Activated naive CD8-positive, alpha-beta T cell treated with anti-CD3 and anti-CD28 coated beads for 36 hours (primary cell): Measurements from ENCODE around the gene PTN. TPM values are rescaled to one million over a fixed set of nuclear protein-coding genes. Genes with fewer than 3 reads are reported as not detected.

ENCODE experiments used
- DNase-seq: peaks from one replicate; pipeline ENCODE4 v3.0.0; 2021
- H3K27ac Mint-ChIP-seq: one replicate; pipeline ENCODE4 v1.8.0; 2022; ENCODE audit warnings: mild to moderate bottlenecking, moderate library complexity, mixed read lengths
- H3K27me3 Mint-ChIP-seq: one replicate; pipeline ENCODE4 v1.8.0; 2022; ENCODE audit warnings: mild to moderate bottlenecking, mixed read lengths
- H3K36me3 Mint-ChIP-seq: one replicate; pipeline ENCODE4 v1.8.0; 2021; ENCODE audit warnings: mild to moderate bottlenecking, mixed read lengths
- H3K4me1 Mint-ChIP-seq: one replicate; pipeline ENCODE4 v1.8.0; 2021; ENCODE audit warnings: mixed read lengths
- H3K4me3 Mint-ChIP-seq: one replicate; pipeline ENCODE4 v1.8.0; 2022; ENCODE audit warnings: mild to moderate bottlenecking, moderate library complexity, mixed read lengths
- H3K9me3 Mint-ChIP-seq: one replicate; pipeline ENCODE4 v1.8.0; 2022; ENCODE audit warnings: mixed read lengths
- total RNA-seq, 2 experiments: library from RNA; stranded (reverse); gene quantifications; one replicate each; pipeline ENCODE4 v1.2.3, GENCODE V29; 2021

PTN gene
- total RNA-seq, 2 experiments from 2014 or later = not detected

DNA sequence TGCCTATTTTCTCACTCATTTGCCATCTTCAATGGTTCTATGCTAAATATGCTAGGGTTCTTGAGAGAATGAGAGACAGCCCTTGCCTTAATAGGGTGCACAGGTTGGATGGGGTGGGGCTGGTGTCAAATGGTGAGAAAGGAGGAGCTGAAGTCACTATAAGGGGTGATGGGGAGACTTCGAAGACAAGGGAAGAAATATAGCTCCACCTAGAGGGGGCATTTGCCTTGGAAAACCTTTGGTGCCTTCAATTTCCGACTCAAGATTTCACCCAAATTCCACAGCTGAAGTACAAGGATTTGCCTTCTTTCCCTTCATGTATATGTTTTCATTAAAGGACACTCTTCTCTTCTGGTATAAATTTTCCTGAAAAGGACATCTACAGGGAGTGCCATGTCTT is 5.6 kb downstream of the PTN start:
- Mint-ChIP-seq H3K4me1 (no peaks in the 10 kb centered on the region), H3K36me3 (no peaks in the 10 kb centered on the region), H3K4me3 (no peak overlapping the region), H3K27me3 (peaks cover 6% of the 10 kb centered on the region), H3K9me3 (peaks cover 5% of the 10 kb centered on the region), H3K27ac (no peak overlapping the region)
- no peak for DNase-seq

DNA sequence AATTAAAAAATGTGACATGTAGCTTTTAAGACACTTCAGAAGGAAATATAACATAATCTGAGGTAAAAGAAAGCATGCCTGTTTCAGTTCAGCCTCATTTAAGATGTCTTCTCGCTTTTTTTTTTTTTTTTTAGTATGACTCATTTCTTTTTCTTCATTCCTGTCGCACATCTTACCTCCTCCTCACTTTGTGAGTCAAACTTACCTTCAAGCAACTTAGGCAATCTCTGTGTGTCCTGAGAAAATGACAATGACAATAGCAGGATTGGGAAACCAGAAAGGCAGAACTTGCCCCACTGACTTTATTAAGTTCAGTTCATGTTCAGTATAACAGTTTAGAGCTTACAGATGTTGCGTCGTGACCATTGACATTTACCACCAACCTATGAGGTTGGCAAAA is 7.7 kb downstream of the PTN start:
- H3K27ac Mint-ChIP-seq = no peak overlapping the region
- DNase-seq = no peak
- H3K9me3 Mint-ChIP-seq = peaks cover 5% of the 10 kb centered on the region
- no peaks in the 10 kb centered on the region for H3K27me3 Mint-ChIP-seq
- H3K4me1 Mint-ChIP-seq = no peaks in the 10 kb centered on the region
- H3K36me3 Mint-ChIP-seq = no peaks in the 10 kb centered on the region
- H3K4me3 Mint-ChIP-seq = no peak overlapping the region

DNA sequence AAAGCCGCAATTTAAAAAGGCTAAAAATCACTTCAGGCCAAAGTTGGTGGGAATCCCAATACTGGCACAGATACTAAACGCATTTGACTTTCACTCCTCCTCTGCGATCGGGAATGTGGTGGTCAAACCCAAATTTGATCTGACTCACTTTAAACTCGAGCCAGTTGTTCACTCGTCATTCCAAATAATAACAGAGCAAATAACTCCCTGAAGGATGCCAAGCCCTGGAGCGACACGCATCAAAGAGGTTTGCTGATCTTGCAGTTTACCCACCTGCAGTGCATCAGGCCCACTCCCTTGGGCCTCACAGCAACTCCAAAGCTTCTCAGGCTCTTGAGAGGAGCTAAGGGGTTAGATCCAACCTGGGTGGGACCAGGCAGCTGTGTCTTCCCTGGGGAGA is 12.2 kb downstream of the PTN start:
- no peaks in the 10 kb centered on the region for H3K36me3 Mint-ChIP-seq
- H3K27ac Mint-ChIP-seq = no peak overlapping the region
- no peaks in the 10 kb centered on the region for H3K4me1 Mint-ChIP-seq
- no peak for DNase-seq
- H3K9me3 Mint-ChIP-seq = no peaks in the 10 kb centered on the region
- H3K27me3 Mint-ChIP-seq = no peaks in the 10 kb centered on the region
- H3K4me3 Mint-ChIP-seq = no peak overlapping the region

DNA sequence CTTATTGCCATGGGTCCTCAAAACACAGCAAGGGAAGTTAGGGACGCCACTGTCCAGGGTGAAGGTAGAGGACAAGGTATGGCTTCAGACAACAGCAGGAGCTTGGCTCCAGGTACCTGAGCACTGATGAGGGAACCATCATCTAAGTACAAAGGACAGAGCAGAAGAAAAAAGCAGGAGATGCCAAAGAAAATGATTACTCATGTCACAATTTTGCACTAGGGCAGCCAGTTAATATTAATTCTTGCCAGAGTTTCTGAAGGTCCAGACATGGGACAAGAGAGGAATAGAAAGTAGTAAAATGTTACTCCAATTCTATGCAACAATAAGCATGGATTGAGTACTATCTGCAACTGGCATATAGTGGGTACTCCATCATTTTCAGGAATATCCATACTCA is 14.1 kb downstream of the PTN start:
- Mint-ChIP-seq H3K36me3 (no peaks in the 10 kb centered on the region), H3K4me1 (no peaks in the 10 kb centered on the region), H3K27ac (no peak overlapping the region), H3K4me3 (no peak overlapping the region), H3K27me3 (no peaks in the 10 kb centered on the region), H3K9me3 (no peaks in the 10 kb centered on the region)
- no peak for DNase-seq

DNA sequence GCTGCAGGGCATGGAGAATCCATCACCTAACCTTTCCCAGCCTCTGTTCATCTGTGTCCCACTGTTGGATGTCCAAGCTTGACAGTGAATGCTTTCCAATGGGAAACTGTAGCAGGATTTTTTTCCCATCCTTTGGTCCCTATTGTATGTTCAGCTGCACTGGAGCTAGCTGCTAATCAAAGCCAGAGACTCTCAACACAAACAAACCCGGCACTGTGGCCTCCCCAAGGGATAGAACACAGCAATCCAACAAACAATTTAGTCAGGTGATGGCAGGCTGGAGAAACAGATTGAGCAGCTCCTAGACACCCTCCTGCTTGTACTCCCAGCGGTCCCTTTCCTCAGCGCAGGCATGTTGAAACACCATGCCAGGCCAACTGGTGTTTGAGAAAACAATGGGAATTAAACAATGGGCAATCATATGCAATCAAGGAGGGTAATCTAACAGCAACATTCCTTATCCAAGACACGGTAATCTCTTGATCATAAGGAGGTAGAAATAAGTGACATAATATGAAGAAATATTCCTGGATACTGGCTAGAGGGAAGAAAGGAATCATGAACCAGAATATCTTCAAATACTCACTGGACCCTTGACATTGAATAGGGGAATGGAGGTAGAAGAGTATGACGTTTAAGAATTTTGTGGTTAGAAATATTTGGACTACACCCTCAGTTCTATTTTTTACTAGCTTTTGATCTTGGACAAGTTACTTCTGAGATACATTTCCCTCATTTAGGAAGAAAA is 15.0 kb downstream of the PTN start:
- Mint-ChIP-seq H3K9me3 (peaks cover 2% of the 10 kb centered on the region), H3K27me3 (no peaks in the 10 kb centered on the region), H3K4me3 (no peak overlapping the region), H3K27ac (no peak overlapping the region), H3K36me3 (no peaks in the 10 kb centered on the region), H3K4me1 (no peaks in the 10 kb centered on the region)
- DNase-seq = no peak

DNA sequence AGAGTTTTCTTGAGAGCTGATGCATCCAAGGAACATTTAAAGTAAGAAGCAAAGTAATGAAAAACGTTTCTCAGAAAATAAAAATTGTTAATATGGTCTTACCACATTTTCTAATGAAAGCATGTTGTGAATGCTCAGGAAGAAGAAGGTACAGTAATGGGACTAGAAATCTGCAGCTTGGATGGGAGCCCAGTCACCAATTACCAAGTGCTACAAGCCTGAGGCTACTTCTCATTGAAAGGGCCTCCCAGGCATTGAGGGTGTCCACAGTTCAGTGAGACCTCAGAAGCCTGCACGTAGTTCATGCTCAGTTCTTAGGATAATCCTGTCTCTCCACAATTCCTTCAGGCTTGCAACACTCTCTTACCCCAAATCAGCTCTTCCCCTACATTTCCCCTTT is 17.6 kb downstream of the PTN start:
- Mint-ChIP-seq H3K4me3 (no peak overlapping the region), H3K27me3 (no peaks in the 10 kb centered on the region), H3K36me3 (no peaks in the 10 kb centered on the region), H3K4me1 (no peaks in the 10 kb centered on the region), H3K9me3 (peaks cover 2% of the 10 kb centered on the region), H3K27ac (no peak overlapping the region)
- DNase-seq = no peak

DNA sequence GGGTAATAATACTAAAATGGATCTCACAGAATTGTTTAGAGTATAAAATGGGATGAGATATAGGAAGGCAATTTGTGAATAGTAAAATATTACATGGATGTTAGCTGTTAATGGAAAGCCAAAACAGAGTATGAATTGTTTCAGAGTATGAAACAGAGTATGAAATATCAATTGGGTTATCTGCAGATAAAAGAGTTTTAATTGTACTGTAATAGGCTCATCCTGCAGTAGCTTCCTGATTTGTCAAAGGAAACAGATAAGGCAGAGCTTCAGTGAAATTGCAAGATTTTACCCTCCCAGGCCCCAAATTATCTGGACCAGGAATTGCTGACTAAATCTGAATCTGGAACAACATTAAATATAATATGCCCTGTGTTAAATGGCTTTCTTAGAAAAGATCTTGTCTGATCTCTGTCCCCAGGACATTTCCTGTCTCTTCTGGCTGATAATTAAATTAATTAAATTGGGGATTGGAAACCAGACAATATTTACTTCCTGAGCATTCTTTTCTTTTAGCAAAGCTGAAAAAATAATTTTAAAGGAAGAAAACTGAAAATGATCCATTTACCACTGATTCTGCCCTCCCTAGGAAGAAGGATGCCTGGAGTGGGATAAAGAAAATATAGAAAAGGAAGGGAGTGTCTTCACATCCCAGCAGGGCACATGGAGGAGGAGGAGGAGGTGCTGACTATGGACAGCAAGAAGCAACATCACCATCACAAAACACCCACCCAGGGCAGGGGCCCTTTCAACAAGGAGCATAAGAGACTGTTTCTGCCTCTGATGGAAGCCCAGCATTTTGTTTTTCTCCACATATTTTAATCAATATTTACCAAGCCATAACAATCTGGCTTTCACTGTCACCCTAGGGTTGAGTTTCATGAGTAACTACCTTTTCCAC is 18.5 kb downstream of the PTN start:
- Mint-ChIP-seq H3K4me1 (no peaks in the 10 kb centered on the region), H3K9me3 (peaks cover 2% of the 10 kb centered on the region), H3K27me3 (no peaks in the 10 kb centered on the region), H3K27ac (no peak overlapping the region), H3K36me3 (no peaks in the 10 kb centered on the region), H3K4me3 (no peak overlapping the region)
- no peak for DNase-seq

DNA sequence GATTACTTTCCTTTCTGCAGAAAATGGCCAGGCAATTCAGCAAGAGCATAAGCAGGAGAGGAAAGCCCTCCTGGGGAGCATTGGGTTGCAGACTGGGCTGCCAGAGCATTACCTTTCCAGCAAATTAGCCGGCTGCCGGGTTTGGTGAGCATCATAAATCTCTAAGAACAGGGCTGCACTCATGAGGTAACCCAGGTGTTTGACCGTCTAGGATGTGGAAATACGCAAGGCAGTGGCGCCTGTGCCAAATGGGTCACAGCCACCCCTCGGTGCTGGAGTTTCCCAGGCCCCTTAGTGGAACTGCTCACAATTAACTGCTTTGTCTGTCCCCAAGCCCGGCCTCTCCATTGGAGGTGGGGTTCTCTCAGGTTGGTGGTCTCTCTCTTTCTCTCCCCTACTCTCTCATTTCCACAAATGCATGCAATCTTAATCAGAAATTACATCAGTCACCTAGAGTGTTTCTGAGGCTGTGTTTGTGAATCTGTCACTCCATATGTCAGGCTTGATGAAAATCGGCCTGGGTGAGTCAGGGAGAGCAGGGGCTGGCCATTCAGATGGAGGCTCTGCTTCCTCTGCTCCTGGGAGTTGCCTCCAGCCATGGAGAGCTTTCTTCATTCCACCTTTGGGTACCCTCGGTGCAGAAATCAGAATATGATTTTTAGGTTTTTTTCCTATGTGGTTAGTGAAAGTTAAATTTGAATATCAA is 26.7 kb downstream of the PTN start:
- H3K36me3 Mint-ChIP-seq = no peaks in the 10 kb centered on the region

DNA sequence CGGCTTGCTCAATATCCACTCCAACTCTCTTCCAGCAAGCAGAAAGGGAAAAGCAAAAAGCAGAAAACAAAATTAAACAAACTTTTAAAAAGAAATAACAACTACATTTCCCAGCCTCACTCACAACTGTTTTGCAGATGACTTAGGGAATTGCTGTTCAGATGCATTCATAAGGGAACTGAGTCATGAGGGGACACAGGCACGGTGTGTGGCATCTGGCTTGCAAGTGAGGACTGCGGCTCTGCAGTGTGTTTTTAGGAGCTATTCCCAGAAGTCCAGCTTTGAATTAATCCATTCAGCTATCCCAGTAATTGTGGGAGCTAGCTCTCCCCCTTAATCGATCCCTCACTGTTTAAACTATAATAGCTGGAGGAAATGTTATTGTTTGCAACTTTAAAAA is 30.3 kb downstream of the PTN start:
- Mint-ChIP-seq H3K27me3 (no peaks in the 10 kb centered on the region), H3K9me3 (peaks cover 4% of the 10 kb centered on the region), H3K27ac (no peak overlapping the region), H3K4me3 (no peak overlapping the region), H3K4me1 (no peaks in the 10 kb centered on the region), H3K36me3 (no peaks in the 10 kb centered on the region)
- no peak for DNase-seq

More for the DNA sequence above, 26.7 kb downstream of the PTN start:
- Mint-ChIP-seq H3K4me3 (no peak overlapping the region), H3K4me1 (no peaks in the 10 kb centered on the region), H3K27ac (no peak overlapping the region), H3K9me3 (peaks cover 3% of the 10 kb centered on the region), H3K27me3 (no peaks in the 10 kb centered on the region)
- no peak for DNase-seq

DNA sequence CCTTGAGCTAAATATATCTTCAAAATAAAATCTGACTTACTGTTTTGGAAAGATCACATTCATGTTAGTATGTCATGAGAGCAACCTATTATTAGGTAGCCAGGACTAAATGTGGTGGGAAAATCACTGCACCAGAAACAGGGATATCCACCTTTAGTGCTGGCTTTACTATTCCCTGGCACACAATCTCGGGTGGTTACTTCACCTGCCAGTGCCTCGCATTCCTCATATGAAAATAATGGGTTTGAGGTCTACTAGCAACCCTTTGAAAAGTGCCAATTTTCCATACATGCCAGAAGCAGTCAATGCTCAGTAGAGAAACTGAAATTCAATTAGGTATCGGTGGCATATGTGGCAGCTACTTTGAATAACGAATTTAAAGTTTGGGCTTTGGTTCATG is 36.8 kb downstream of the PTN start:
- no peaks in the 10 kb centered on the region for H3K27me3 Mint-ChIP-seq
- no peak overlapping the region for H3K4me3 Mint-ChIP-seq
- H3K27ac Mint-ChIP-seq = no peak overlapping the region
- H3K9me3 Mint-ChIP-seq = peaks cover 4% of the 10 kb centered on the region
- no peaks in the 10 kb centered on the region for H3K4me1 Mint-ChIP-seq
- H3K36me3 Mint-ChIP-seq = no peaks in the 10 kb centered on the region
- DNase-seq = no peak

DNA sequence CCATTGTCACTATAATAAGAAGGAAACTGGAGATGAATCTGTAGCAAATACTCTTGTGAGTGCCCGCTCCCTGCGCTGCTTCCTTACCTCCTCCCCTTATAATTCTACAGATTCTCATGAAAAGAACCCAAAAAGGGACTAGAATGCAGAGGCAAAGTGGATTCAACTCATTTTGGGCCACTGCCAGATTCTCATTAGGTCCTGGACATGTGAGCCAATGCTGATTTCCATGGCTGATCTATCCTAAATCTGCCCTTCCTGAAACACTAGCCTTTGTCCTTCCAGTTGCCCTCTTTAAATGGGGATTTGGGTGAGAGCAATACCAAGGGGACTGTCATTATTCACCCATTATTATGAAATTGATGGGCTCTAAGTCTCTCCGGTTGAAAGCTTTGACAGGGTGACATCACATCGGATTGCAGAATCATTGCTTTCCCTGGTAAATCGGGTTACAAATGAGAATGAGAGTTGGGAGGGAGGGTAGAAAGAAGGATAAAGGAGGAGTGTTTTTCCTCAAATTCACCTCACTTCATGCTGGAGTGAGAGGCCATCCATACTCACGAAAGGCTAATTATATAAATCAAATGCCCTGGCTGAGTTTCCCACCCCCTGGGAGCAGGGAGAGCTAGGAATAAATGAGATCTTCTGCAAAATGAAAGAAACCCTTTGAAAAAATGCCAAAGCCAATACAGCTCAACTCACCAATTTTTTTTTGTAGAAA is 37.5 kb downstream of the PTN start:
- no peak for DNase-seq
- H3K36me3 Mint-ChIP-seq = no peaks in the 10 kb centered on the region
- H3K4me3 Mint-ChIP-seq = no peak overlapping the region
- H3K4me1 Mint-ChIP-seq = no peaks in the 10 kb centered on the region
- no peak overlapping the region for H3K27ac Mint-ChIP-seq
- no peaks in the 10 kb centered on the region for H3K27me3 Mint-ChIP-seq
- H3K9me3 Mint-ChIP-seq = peaks cover 4% of the 10 kb centered on the region

DNA sequence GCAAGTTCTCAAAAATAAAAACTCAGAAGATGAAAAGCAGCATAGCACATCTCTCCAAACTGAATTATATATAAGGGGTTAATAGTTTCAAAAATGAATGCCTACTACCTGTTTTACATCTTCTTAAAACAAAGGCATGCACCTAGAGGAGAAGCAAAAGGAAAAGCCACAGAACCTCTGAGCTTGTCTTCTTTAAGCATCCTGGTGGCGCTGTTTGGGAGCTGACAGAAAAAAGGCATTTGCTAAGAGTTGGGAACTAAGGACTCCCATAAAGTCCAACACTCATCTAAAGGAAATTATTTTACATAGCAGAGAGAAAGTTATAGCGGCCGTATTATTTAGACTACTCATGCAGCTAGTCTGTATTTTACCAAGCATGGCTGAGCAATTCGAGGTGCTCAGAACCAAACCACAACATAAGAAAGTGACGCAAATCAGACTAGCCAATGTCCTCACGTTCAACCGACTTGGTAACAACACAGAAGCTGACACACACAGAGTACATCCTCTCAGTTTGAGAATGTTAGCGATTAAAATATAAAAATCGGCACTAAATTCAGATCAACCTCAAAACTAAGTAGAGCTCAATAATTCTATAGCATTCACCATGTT is 38.8 kb downstream of the PTN start:
- H3K27ac Mint-ChIP-seq = no peak overlapping the region
- no peaks in the 10 kb centered on the region for H3K36me3 Mint-ChIP-seq
- no peak for DNase-seq
- no peaks in the 10 kb centered on the region for H3K4me1 Mint-ChIP-seq
- peaks cover under 1% of the 10 kb centered on the region for H3K9me3 Mint-ChIP-seq
- no peaks in the 10 kb centered on the region for H3K27me3 Mint-ChIP-seq
- H3K4me3 Mint-ChIP-seq = no peak overlapping the region

DNA sequence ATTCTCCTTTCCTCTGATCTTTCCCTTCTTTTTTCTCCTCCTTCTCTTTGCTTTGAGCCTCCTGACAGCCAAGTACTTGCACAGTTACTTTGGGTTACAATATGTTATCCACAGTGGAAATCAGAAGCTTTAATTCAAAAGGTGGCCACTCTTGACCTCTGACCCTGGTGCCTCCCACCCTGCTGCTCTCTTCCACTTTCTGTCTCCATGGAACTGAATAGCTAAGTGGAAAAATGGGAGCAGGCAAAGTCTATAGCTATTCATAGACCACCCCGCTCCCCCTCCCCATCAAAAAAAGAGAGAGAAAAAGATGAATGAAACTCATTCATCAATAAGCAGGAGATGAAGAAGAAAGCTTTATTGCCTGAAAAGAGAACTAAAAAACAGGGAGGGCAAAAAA is 39.4 kb downstream of the PTN start:
- no peaks in the 10 kb centered on the region for H3K4me1 Mint-ChIP-seq
- H3K27me3 Mint-ChIP-seq = no peaks in the 10 kb centered on the region
- H3K27ac Mint-ChIP-seq = no peak overlapping the region
- no peaks in the 10 kb centered on the region for H3K36me3 Mint-ChIP-seq
- no peak for DNase-seq
- H3K9me3 Mint-ChIP-seq = no peaks in the 10 kb centered on the region
- H3K4me3 Mint-ChIP-seq = no peak overlapping the region

DNA sequence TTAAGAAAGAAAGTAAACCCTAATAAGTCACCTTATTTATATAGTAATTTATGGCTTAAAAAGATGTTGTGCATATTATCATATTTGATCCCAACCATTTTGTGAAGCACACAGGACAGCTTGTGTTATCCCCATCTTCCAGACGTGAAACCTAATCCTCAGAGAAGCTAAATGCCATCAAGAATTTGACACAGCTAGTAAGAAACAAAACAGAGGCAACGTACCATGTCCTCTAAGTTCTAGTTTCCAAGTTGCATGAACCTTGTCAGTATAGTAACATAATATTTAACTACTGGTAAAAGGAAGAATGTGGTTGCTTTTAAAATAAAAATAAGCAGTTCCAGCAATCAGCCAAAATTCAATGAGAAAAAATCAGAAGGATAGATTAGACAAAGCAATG is 41.5 kb downstream of the PTN start:
- no peak overlapping the region for H3K27ac Mint-ChIP-seq
- no peaks in the 10 kb centered on the region for H3K9me3 Mint-ChIP-seq
- H3K27me3 Mint-ChIP-seq = no peaks in the 10 kb centered on the region
- no peak overlapping the region for H3K4me3 Mint-ChIP-seq
- no peaks in the 10 kb centered on the region for H3K4me1 Mint-ChIP-seq
- no peak for DNase-seq
- no peaks in the 10 kb centered on the region for H3K36me3 Mint-ChIP-seq

DNA sequence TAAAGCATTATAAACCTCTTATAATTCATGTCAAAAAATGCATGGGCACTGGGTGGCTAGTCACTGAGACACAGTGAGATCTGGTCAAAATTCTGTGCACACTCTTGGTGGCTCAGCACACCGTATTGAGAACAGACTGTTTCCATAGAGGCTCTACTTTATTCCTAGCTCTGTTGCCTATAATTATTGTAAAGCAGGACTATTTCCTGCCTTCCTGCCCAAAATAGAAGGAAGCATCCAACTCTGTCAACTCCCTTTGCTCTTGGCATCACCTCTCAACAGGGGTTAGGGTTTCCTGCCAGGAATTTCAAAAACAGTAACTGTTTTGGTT is 45.1 kb downstream of the PTN start:
- no peak overlapping the region for H3K4me3 Mint-ChIP-seq
- no peaks in the 10 kb centered on the region for H3K4me1 Mint-ChIP-seq
- H3K27me3 Mint-ChIP-seq = no peaks in the 10 kb centered on the region
- no peak for DNase-seq
- no peak overlapping the region for H3K27ac Mint-ChIP-seq
- H3K9me3 Mint-ChIP-seq = no peaks in the 10 kb centered on the region
- H3K36me3 Mint-ChIP-seq = no peaks in the 10 kb centered on the region
